Common myeloid progenitor, CD34-positive (primary cell): Measurements from ENCODE around the gene DHRS7. TPM values are rescaled to one million over a fixed set of nuclear protein-coding genes. Genes with fewer than 3 reads are reported as not detected.

Source experiments
- CTCF ChIA-PET: fragments of 350-600 bp; sonication (Branson Sonifier 250); formaldehyde crosslinking; loops from one replicate; lab custom pipeline; 2021; ENCODE audit warnings: antibody characterized with exemption; lab: Charles Lee
- POLR2A ChIA-PET: fragments of 350-600 bp; sonication (Branson Sonifier 250); formaldehyde crosslinking; loops from one replicate; lab custom pipeline; 2021; ENCODE audit warnings: antibody characterized with exemption; lab: Charles Lee
- DNase-seq, 3 donors: peaks; one replicate each; pipeline versions ENCODE4 v3.0.0 to v3.0.0-alpha.2; 2013
- H3K27ac ChIP-seq, 2 experiments: 1 replicate in 1 of 2; 2 replicates in 1 of 2; pipeline ENCODE4 v1.7.0; 2013; ENCODE audit warnings: inconsistent platforms in 2 of 2, low read length in 2 of 2, mild to moderate bottlenecking in 2 of 2, low read depth in 1 of 2, moderate library complexity in 1 of 2; ENCODE audit not compliant: severe bottlenecking in 2 of 2, insufficient read depth in 1 of 2, poor library complexity in 1 of 2
- H3K27me3 ChIP-seq, 5 experiments: replicated peaks in 2 of 5; 1 replicate in 3 of 5; 2 replicates in 2 of 5; pipeline versions ENCODE4 v1.6.1 to v1.7.0; 2013; ENCODE audit warnings: low read length in 4 of 5, mild to moderate bottlenecking in 2 of 5, moderate library complexity in 2 of 5, inconsistent platforms in 1 of 5; ENCODE audit not compliant: insufficient read depth in 5 of 5, control insufficient read depth in 4 of 5
- H3K36me3 ChIP-seq, 4 experiments: 1 replicate in 2 of 4; 2 replicates in 2 of 4; pipeline versions ENCODE4 v1.6.1 to v1.7.0; 2013; ENCODE audit warnings: low read length in 3 of 4, control low read depth in 1 of 4, mild to moderate bottlenecking in 1 of 4; ENCODE audit not compliant: control insufficient read depth in 4 of 4, insufficient read depth in 4 of 4
- H3K4me1 ChIP-seq, 4 experiments: 1 replicate in 3 of 4; 2 replicates in 1 of 4; pipeline versions ENCODE4 v1.6.1 to v1.7.1; 2013; ENCODE audit warnings: low read length in 3 of 4, mild to moderate bottlenecking in 3 of 4, control low read depth in 1 of 4, inconsistent platforms in 1 of 4, moderate library complexity in 1 of 4; ENCODE audit not compliant: control insufficient read depth in 4 of 4, insufficient read depth in 4 of 4; ENCODE audit errors: control extremely low read depth in 1 of 4
- H3K4me3 ChIP-seq, 7 experiments: 1 replicate in 4 of 7; 2 replicates in 3 of 7; pipeline versions ENCODE4 v1.5.1 to v1.7.0; 2013; ENCODE audit warnings: mild to moderate bottlenecking in 7 of 7, low read length in 6 of 7, moderate library complexity in 6 of 7, inconsistent platforms in 2 of 7, low read depth in 2 of 7, control low read depth in 1 of 7; ENCODE audit not compliant: insufficient read depth in 4 of 7, control insufficient read depth in 1 of 7; ENCODE audit errors: extremely low read depth in 1 of 7
- H3K9me3 ChIP-seq, 5 experiments: 1 replicate in 4 of 5; 2 replicates in 1 of 5; pipeline versions ENCODE4 v1.6.1 to v1.7.1; 2013; ENCODE audit warnings: low read length in 4 of 5, mild to moderate bottlenecking in 2 of 5, inconsistent platforms in 1 of 5, low read depth in 1 of 5, moderate library complexity in 1 of 5; ENCODE audit not compliant: control insufficient read depth in 4 of 5, insufficient read depth in 2 of 5; ENCODE audit errors: control extremely low read depth in 1 of 5
- WGBS: methylation state at CpG from one replicate; pipeline ENCODE4 v1.1.5; 2013; ENCODE audit not compliant: insufficient coverage; 5-methylcytosine and 5-hydroxymethylcytosine counted together
- polyA plus RNA-seq: library from polyadenylated mRNA; unstranded; fragments of 120-200 nt; gene quantifications from one replicate; pipeline ENCODE4 v1.2.1, GENCODE V29; 2013

Gene DHRS7, protein sequence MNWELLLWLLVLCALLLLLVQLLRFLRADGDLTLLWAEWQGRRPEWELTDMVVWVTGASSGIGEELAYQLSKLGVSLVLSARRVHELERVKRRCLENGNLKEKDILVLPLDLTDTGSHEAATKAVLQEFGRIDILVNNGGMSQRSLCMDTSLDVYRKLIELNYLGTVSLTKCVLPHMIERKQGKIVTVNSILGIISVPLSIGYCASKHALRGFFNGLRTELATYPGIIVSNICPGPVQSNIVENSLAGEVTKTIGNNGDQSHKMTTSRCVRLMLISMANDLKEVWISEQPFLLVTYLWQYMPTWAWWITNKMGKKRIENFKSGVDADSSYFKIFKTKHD
- 77.2 TPM for polyA plus RNA-seq

GRCh38 chr14:60164712-60165546, at the start of gene DHRS7:
Gene DHRS7, minus strand, starts transcription at chr14:60165398. Its CDS starts 89 bp downstream, at chr14:60165309.
- ChIA-PET CTCF (interaction anchor here (0.6 to 4.5 kb wide), 17 partner anchors 10 to 102 kb away, joined by 3 to 28 read pairs (median 3); partner anchors contain the start of gene PCNX4), POLR2A (interaction anchor here (0.6 to 1.6 kb wide), 4 partner anchors 73 to 99 kb away, joined by 3 to 6 read pairs (median 3); partner anchors contain the start of genes PCNX4 and PPM1A)
- Histone ChIP-seq H3K9me3 (no peaks in the 10 kb centered on the region), H3K4me1 (peaks cover 4 to 22% (median 14%) of the 10 kb centered on the region in 4 experiments), H3K36me3 (peaks cover 0 to 6% (median 2%) of the 10 kb centered on the region in 4 experiments), H3K27ac (peak within 1 kb of the TSS; percentile 84 to 93), H3K27me3 (no peaks in the 10 kb centered on the region), H3K4me3 (peak within 1 kb of the TSS; percentile 69 to 99 (median 94))
- peak; percentile 83 to 89 (median 83) for DNase-seq
- 0% methylated on average over 50 of the region's 68 CpGs for WGBS

DNA sequence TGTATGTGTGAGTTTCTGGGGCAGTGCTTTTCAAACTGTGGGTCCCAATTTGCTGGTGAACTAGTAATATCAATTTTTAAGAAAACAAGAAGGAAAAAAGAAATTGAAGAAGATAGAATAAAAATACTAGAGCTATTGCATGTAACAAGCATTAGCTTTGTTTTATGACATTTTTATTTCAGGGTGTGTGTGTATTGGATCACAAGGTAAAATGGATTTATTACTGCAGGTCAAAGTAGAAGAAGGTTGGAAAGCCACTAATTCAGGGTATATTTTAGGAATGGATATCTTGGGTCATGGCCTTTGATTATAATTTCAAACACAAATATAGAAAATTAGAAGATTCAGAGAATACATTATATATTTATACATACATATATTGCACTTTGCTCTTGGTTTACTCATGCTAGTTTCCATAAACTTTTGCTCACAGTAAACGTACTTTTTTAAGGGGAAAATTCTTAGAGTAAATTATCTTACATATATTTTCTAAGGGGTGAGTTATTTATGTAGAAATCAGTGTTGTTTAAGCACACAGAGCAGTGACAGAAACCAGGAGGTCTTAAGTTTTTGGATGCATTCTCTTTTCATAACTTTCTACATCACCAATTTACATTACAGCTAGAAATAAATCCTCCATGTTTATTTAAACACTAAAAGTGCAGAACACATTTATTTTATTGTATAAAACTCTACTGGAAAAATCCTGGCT, 49.4 kb upstream of the DHRS7 start:
- Histone ChIP-seq H3K4me1 (no peaks in the 10 kb centered on the region), H3K27me3 (no peaks in the 10 kb centered on the region), H3K4me3 (no peak overlapping the region), H3K36me3 (no peaks in the 10 kb centered on the region), H3K9me3 (no peaks in the 10 kb centered on the region), H3K27ac (no peak overlapping the region)
- ChIA-PET CTCF (interaction anchor here (1.4 kb wide), 1 partner anchor 16 kb away, joined by 3 read pairs; no protein-coding TSS in a partner anchor), POLR2A (no interaction called here)
- DNase-seq = no peak
- no CpG with 5 or more reads among the region's 1 CpG for WGBS

- Histone ChIP-seq H3K36me3 (no peaks in the 10 kb centered on the region), H3K27ac (no peak overlapping the region), H3K27me3 (no peaks in the 10 kb centered on the region), H3K9me3 (no peaks in the 10 kb centered on the region), H3K4me3 (no peak overlapping the region), H3K4me1 (no peaks in the 10 kb centered on the region)
- no peak for DNase-seq
- CTCF ChIA-PET = no interaction called here
- POLR2A ChIA-PET = no interaction called here
- WGBS = 100% methylated on average over 2 of the region's 3 CpGs
These were observed 48.8 kb upstream of the DHRS7 start for GRCh38 chr14:60214003-60214402.

GRCh38 chr14:60212503-60213371, 47.5 kb upstream of the DHRS7 start:
- Histone ChIP-seq H3K36me3 (no peaks in the 10 kb centered on the region), H3K4me3 (no peak overlapping the region), H3K27me3 (no peaks in the 10 kb centered on the region), H3K9me3 (no peaks in the 10 kb centered on the region), H3K4me1 (no peaks in the 10 kb centered on the region), H3K27ac (no peak overlapping the region)
- DNase-seq = no peak
- WGBS = 100% methylated on average over 3 of the region's 5 CpGs
- CTCF ChIA-PET = interaction anchor here (1.1 to 1.3 kb wide), 3 partner anchors 12 to 119 kb away, joined by 3 to 4 read pairs (median 3); no protein-coding TSS in a partner anchor
- POLR2A ChIA-PET = interaction anchor here (0.6 kb wide), 1 partner anchor 12 kb away, joined by 3 read pairs; no protein-coding TSS in a partner anchor

- ChIA-PET POLR2A (no interaction called here), CTCF (interaction anchor here (0.9 kb wide), 1 partner anchor 139 kb away, joined by 3 read pairs; no protein-coding TSS in a partner anchor)
- Histone ChIP-seq H3K27ac (no peak overlapping the region), H3K36me3 (no peaks in the 10 kb centered on the region), H3K4me1 (no peaks in the 10 kb centered on the region), H3K4me3 (no peak overlapping the region), H3K9me3 (no peaks in the 10 kb centered on the region), H3K27me3 (no peaks in the 10 kb centered on the region)
- WGBS = 100% methylated on average over 1 of the region's 3 CpGs
- no peak for DNase-seq
These were observed 46.0 kb upstream of the DHRS7 start for GRCh38 chr14:60211153-60211552.

DNA sequence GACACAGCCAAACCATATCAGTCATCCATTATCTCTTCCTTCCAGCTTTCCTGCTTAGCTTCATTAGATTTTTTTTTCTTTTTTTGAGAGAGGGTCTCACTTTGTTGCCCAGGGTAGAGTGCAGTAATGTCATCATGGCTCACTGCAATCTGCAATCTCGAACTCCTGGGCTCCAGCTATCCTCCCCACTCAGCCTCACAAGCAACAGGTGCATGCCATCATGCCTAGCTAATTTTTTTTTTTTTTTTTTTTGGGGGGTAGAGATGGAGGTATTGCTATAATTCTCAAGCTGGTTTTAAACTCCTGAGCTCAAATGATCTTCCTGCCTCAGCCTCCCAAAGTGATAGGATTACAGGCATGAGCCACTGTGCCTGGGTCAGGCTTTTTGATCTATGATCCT, 45.5 kb upstream of the DHRS7 start:
- H3K4me3 ChIP-seq = no peak overlapping the region
- H3K36me3 ChIP-seq = no peaks in the 10 kb centered on the region
- H3K27ac ChIP-seq = no peak overlapping the region
- ChIA-PET POLR2A (interaction anchor here (0.7 kb wide), 1 partner anchor 103 kb away, joined by 4 read pairs; no protein-coding TSS in a partner anchor), CTCF (interaction anchor here (0.9 kb wide), 1 partner anchor 139 kb away, joined by 3 read pairs; no protein-coding TSS in a partner anchor)
- no peaks in the 10 kb centered on the region for H3K4me1 ChIP-seq
- no peaks in the 10 kb centered on the region for H3K27me3 ChIP-seq
- no CpG with 5 or more reads among the region's 1 CpG for WGBS
- no peaks in the 10 kb centered on the region for H3K9me3 ChIP-seq
- DNase-seq = no peak
